ENCODE measurements around the gene ZNF362. TPM values are rescaled to one million over a fixed set of nuclear protein-coding genes. Genes with fewer than 3 reads are reported as not detected.
"Not testable (repeated sequence)": the region's sequence is repeated elsewhere in the genome, so short reads cannot be mapped to it uniquely, and the experiment has no call there.

The ZNF362 gene
- polyA plus RNA-seq, 1 experiment = 9.0 TPM

DNA sequence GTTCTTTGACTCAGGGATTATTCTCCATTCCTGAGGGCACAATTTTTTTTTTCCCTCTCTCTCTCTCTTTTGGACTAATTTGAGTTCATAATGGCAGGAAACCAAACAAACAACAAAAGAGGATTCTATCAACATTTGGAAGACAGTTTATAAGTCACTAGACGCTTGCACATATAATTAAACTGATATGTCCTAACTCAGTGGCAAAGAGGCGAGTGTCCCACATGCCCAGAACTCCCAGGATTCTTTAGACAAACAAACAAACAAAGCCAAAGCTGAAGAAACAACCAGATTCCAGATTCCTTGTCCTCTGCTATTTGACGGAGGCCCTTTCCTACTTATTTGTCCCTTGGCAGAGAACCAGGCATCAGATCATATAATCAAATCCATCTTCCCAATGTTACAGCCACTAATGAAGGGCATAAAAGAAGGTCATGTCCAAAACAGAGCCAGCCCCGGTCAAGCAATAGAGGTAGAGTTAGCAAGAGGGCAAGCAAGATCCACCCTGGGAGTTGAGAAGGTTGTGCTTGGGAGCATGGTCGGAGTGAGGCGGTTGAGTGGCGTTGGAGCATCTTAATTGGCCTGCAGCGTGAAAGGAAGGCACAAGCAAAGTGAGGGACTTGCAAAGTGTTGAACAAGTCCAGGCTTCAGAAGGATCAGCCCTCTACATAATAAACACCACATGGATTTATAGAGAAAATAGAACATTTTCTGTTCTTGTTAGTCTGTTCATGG, 30.3 kb downstream of the ZNF362 start:
- Histone ChIP-seq H3K27me3 (ENCODE audit: control insufficient read depth, insufficient read depth, low read length) (no peaks in the 10 kb centered on the region), H3K4me3 (ENCODE audit: low read depth, low read length) (no peak overlapping the region), H3K9me3 (ENCODE audit: control insufficient read depth, insufficient read depth, low read length) (no peaks in the 10 kb centered on the region; the same call in 1 of the 2 replicates), H3K27ac (ENCODE audit: low read depth, low read length) (no peak overlapping the region)
- no peak for DNase-seq (ENCODE audit: low read depth, low spot score)
- POLR2A ChIA-PET = no interaction called here
- TF ChIP-seq, protein P1, sequence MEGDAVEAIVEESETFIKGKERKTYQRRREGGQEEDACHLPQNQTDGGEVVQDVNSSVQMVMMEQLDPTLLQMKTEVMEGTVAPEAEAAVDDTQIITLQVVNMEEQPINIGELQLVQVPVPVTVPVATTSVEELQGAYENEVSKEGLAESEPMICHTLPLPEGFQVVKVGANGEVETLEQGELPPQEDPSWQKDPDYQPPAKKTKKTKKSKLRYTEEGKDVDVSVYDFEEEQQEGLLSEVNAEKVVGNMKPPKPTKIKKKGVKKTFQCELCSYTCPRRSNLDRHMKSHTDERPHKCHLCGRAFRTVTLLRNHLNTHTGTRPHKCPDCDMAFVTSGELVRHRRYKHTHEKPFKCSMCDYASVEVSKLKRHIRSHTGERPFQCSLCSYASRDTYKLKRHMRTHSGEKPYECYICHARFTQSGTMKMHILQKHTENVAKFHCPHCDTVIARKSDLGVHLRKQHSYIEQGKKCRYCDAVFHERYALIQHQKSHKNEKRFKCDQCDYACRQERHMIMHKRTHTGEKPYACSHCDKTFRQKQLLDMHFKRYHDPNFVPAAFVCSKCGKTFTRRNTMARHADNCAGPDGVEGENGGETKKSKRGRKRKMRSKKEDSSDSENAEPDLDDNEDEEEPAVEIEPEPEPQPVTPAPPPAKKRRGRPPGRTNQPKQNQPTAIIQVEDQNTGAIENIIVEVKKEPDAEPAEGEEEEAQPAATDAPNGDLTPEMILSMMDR (IDR thresholded peaks at IDR 0.05; ENCODE audit: low read depth, low read length) = no peak
- CTCF ChIA-PET = interaction anchor here (0.5 to 4.8 kb wide), 2 partner anchors 9 to 766 kb away, joined by 6 to 26 read pairs; no protein-coding TSS in a partner anchor

DNA sequence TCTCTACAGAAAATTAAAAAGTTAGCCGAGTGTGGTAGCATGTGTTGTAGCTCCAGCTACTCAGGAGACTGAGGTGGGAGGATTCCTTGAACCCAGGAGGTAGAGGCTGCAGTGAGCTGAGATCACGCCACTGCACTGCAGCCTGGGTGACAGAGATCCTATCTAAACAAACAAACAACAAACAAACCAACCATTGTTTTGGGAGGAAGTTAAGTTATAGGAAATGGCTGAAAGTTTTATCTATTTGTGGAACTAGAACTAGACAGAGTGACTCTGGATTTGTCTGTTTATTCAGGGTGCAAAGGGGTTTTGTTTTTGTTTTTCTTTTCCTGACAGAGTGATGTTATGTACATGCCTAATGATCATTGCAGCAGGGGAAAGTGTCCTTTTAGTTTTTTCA, 31.0 kb downstream of the ZNF362 start:
- ChIA-PET CTCF (interaction anchor here (0.5 to 4.8 kb wide), 2 partner anchors 9 to 767 kb away, joined by 6 to 26 read pairs; no protein-coding TSS in a partner anchor), POLR2A (no interaction called here)
- Histone ChIP-seq H3K4me3 (ENCODE audit: low read depth, low read length) (no peak overlapping the region), H3K27ac (ENCODE audit: low read depth, low read length) (no peak overlapping the region), H3K27me3 (ENCODE audit: control insufficient read depth, insufficient read depth, low read length) (no peaks in the 10 kb centered on the region), H3K9me3 (ENCODE audit: control insufficient read depth, insufficient read depth, low read length) (no peaks in the 10 kb centered on the region; the same call in 1 of the 2 replicates)
- TF ChIP-seq, protein P1 (IDR thresholded peaks at IDR 0.05; ENCODE audit: low read depth, low read length) = no peak
- no peak for DNase-seq (ENCODE audit: low read depth, low spot score)

DNA sequence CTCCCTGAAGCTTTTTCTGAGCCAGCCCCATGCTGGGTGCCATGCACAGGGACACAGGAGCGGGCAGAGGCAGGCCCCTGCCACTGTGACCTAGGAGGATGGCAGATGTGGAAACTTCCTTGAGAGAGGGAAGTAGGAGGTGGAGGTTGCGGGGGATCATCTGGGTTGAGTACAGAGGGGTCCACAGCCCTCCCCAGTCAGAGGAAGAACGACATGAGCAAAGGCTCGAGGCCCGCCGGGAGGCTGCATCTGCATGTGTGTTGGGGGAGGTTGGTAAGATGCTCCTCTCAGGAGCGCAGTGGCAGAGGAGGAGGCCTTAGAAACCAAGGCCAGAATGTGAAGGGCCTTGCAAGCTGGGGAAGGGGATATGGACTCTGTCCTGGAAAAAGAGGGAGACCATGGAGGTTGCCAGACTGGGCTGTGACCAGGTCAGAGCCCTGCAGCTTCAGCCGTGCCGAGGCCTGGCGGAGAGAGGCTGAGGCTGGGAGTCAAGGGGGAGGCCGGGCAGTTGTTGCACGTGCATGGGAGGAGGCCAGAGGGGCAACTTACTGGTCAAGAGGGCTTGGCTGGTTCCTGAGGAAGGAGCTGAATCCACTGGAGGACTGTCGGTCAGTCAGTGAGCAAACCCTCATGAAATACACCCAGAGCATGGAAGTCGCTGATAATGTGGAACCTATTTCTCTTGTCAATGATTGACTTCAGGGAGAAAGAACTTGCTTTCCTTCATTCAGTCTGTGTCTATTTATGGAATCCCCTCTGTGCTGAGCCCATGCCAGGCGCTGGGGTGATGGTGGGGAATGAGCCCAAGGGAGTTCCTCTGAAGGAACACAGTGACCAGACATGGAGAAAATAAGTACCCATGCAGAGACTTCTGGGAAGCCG, 32.9 kb downstream of the ZNF362 start:
- Histone ChIP-seq H3K27me3 (ENCODE audit: control insufficient read depth, insufficient read depth, low read length) (no peaks in the 10 kb centered on the region), H3K27ac (ENCODE audit: low read depth, low read length) (no peak overlapping the region), H3K4me3 (ENCODE audit: low read depth, low read length) (no peak overlapping the region), H3K9me3 (ENCODE audit: control insufficient read depth, insufficient read depth, low read length) (no peaks in the 10 kb centered on the region; the same call in 1 of the 2 replicates)
- TF ChIP-seq, protein P1 (IDR thresholded peaks at IDR 0.05; ENCODE audit: low read depth, low read length) = no peak
- ChIA-PET POLR2A (no interaction called here), CTCF (interaction anchor here (1.0 kb wide), 1 partner anchor 9 kb away, joined by 5 read pairs; no protein-coding TSS in a partner anchor)
- no peak for DNase-seq (ENCODE audit: low read depth, low spot score)

DNA sequence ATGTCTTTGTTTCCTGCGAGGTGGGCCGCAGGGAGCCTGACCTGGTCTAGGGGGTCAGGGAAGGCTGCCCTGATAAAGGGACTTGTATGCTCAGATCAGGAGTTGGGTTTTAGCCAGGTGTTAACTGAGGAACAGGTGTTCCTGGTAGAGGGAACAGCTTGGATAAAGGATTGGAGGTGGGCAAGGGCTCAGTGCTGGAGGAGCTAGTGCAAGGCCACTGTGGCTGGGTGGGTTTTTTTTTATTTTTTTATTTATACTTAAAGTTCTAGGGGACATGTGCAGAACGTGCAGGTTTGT, 33.5 kb downstream of the ZNF362 start:
- ChIA-PET POLR2A (no interaction called here), CTCF (no interaction called here)
- TF ChIP-seq, protein P1 (IDR thresholded peaks at IDR 0.05; ENCODE audit: low read depth, low read length) = no peak
- Histone ChIP-seq H3K27me3 (ENCODE audit: control insufficient read depth, insufficient read depth, low read length) (no peaks in the 10 kb centered on the region), H3K9me3 (ENCODE audit: control insufficient read depth, insufficient read depth, low read length) (no peaks in the 10 kb centered on the region; the same call in 1 of the 2 replicates), H3K27ac (ENCODE audit: low read depth, low read length) (no peak overlapping the region), H3K4me3 (ENCODE audit: low read depth, low read length) (no peak overlapping the region)
- no peak for DNase-seq (ENCODE audit: low read depth, low spot score)

DNA sequence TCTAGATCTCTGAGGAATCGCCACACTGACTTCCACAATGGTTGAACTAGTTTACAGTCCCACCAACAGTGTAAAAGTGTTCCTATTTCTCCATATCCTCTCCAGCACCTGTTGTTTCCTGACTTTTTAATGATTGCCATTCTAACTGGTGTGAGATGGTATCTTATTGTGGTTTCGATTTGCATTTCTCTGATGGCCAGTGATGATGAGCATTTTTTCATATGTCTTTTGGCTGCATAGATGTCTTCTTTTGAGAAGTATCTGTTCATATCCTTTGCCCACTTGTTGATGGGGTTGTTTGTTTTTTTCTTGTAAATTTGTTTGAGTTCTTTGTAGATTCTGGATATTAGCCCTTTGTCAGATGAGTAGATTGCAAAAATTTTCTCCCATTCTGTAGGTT, 34.3 kb downstream of the ZNF362 start:
- POLR2A ChIA-PET; H3K27me3 ChIP-seq (ENCODE audit: control insufficient read depth, insufficient read depth, low read length); H3K27ac ChIP-seq (ENCODE audit: low read depth, low read length); CTCF ChIA-PET; H3K4me3 ChIP-seq (ENCODE audit: low read depth, low read length); H3K9me3 ChIP-seq (ENCODE audit: control insufficient read depth, insufficient read depth, low read length); DNase-seq (ENCODE audit: low read depth, low spot score): not testable (repeated sequence)
